Epithelial cell of esophagus (primary cell): ENCODE data around the gene LRMDA.
A peak's percentile ranks its signal among the peaks of the same experiment; 100 is the strongest.
"Not testable (repeated sequence)": the region's sequence is repeated elsewhere in the genome, so short reads cannot be mapped to it uniquely, and the experiment has no call there.

Experiments used
- DNase-seq: peaks from one replicate; pipeline ENCODE4 v3.0.0; 2010; ENCODE audit warnings: low read depth
- H3K4me3 ChIP-seq: 2 replicates; pipeline ENCODE4 v1.5.1; 2011; ENCODE audit warnings: mild to moderate bottlenecking, low read length, control low read depth
- TF ChIP-seq, protein P1 (sequence below): IDR thresholded peaks from 2 replicates; pipeline ENCODE4 v1.5.1; 2011; ENCODE audit warnings: low read depth, mild to moderate bottlenecking, low read length, control low read depth, inconsistent platforms; ENCODE audit not compliant: insufficient read depth; ENCODE audit errors: missing control alignments

Gene LRMDA

DNA sequence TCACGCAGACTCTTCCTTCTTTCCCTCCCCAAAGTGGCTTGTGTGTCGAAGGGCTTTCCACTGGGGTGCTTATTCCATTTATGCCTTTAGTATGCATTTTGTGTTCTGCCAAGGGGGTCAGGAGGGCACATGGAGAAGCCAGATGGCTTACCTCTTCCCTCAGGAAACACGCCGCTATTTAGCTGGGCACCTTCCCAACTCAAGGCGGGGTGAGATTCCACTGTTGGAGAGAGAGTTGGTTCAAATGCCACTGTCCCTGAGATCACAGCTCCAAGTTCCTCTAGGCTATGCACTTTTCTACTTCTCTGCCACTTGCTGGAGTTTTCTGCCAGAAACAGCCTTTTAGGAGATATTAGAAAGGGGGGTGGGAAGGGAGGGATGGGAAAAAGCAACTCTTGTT lies 1091.8 kb downstream of the LRMDA start:
- TF ChIP-seq, protein P1, sequence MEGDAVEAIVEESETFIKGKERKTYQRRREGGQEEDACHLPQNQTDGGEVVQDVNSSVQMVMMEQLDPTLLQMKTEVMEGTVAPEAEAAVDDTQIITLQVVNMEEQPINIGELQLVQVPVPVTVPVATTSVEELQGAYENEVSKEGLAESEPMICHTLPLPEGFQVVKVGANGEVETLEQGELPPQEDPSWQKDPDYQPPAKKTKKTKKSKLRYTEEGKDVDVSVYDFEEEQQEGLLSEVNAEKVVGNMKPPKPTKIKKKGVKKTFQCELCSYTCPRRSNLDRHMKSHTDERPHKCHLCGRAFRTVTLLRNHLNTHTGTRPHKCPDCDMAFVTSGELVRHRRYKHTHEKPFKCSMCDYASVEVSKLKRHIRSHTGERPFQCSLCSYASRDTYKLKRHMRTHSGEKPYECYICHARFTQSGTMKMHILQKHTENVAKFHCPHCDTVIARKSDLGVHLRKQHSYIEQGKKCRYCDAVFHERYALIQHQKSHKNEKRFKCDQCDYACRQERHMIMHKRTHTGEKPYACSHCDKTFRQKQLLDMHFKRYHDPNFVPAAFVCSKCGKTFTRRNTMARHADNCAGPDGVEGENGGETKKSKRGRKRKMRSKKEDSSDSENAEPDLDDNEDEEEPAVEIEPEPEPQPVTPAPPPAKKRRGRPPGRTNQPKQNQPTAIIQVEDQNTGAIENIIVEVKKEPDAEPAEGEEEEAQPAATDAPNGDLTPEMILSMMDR: no peak
- no peak overlapping the region for H3K4me3 ChIP-seq
- no peak for DNase-seq

DNA sequence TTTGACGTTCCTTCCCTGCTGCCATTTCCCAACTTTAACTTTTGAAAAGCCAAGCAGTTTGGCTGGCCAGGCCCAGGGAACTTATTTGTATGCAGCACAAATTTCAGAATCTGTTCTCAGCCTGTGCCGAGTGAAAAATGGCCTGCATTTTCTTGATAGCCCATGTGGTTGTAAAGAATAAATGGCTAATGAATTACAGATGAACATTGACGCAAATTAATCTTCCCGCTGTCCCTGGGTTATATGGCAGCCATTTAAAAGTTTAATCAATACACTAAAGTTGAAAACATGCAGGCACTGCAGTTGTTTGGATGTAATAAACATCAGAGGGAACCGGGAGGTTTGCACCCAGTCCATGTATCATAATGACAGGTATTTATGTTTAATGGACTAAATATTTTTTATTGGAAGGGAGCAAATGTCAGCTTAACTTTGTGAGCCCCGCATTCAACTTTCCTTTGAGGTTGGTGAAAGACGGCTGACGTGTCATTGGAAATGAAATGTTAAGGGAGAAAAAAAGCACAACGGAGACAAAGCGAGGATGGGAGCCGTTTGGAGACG lies 1092.4 kb downstream of the LRMDA start:
- TF ChIP-seq, protein P1: no peak
- DNase-seq: no peak
- no peak overlapping the region for H3K4me3 ChIP-seq

DNA sequence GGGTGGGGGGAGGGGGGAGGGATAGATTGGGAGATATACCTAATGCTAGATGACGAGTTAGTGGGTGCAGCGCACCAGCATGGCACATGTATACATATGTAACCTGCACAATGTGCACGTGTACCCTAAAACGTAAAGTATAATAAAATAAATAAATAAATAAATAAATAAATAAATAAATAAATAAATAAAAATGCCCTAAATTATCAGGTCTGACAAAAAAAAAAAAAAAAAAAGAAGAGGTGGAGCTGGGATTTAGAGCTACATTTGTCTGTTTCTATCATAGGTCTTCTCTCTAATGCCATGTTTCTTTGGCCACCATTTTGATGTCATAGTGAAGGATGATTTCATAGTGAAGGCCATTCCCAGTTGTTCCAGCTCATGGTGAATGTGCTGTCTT lies 1095.4 kb downstream of the LRMDA start:
- DNase-seq, H3K4me3 ChIP-seq: not testable (repeated sequence)

DNA sequence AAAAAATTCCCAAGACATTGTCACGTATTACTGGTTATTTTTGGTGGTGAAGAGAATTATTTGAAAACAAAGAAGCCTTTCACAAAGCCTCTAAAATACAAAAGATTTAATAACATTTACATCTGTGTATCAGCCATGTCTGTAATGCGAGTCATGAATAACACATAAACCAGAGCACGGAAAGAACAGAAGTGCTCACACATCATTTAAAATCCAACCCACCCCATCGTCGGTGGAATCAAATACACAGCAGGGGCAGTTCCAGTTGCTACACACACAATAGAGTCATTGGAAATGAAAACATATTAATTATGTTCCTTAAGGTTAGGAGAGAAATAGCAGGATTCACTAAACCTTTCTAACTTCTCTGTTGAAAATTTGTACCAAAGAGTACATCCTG lies 1108.9 kb downstream of the LRMDA start:
- H3K4me3 ChIP-seq: no peak overlapping the region
- TF ChIP-seq, protein P1: no peak
- no peak for DNase-seq

GRCh38 chr10:76540786-76541185 lies 1109.4 kb downstream of the LRMDA start:
- no peak overlapping the region for H3K4me3 ChIP-seq
- DNase-seq: peak; percentile 65
- TF ChIP-seq, protein P1: no peak

GRCh38 chr10:76541852-76542251 lies 1110.4 kb downstream of the LRMDA start:
- no peak overlapping the region for H3K4me3 ChIP-seq
- TF ChIP-seq, protein P1: no peak
- no peak for DNase-seq

DNA sequence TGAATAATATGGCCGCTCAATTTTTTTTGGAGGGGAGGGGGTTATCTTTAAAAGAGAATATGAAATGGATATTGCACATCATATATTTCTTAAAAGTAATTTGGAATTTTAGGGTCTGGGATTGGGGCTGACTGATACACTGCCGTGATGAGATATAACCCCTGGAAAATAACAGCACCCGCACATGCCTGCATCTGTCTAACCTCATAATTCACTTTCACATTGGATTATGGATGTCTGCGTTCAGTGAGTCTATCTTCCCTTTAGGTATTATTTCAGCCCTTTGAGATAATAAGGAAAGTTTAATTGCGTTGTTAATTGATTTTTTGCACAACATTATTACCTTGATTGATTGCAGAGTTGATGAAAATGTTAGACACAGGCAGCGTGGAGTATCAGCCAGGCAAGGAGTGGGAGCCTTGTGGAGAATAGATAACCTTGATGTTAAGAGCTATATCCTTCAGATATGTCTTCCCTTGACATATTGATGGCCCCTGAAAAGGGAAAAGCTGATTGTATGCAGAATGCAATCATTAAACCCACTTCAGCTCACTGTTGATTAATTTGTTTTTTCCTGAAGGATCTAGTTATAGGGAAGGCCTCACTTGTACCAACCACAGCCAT lies 1111.0 kb downstream of the LRMDA start:
- TF ChIP-seq, protein P1: no peak
- DNase-seq: no peak
- H3K4me3 ChIP-seq: no peak overlapping the region
